GM21390 (cell line): ENCODE data around the gene LIPH.

Source experiments
- ATAC-seq: cut with Tn5 transposase; IDR thresholded peaks from one replicate; pipeline ENCODE4 v1.9.1; 2021; ENCODE audit not compliant: unreplicated experiment

Gene LIPH

GRCh38 chr3:185549122-185549521 is 3.3 kb downstream of the LIPH start:
- ATAC-seq = no peak

DNA sequence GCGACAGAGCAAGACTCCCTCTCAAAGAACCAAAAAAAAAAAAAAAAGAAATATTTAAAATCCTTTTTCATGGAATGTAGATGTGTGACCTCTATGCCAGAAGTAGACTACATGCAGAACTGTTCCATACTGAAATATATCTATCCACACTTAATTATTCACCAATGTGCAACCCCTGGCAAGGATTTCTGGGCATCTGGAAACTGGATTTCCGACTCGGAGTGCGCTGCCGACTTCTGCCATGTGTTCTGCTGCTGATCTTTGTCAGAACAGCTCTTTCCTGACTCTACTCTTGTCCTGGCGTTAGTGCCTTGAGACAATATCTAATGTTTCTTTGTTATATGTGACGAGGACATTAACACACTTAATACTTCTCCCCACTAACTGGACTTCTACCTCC is 11.7 kb downstream of the LIPH start:
- ATAC-seq = no peak

- no peak for ATAC-seq
These were observed 12.5 kb downstream of the LIPH start for GRCh38 chr3:185539934-185540333.

GRCh38 chr3:185537369-185537970 is 14.9 kb downstream of the LIPH start:
- peak; percentile 99 for ATAC-seq

DNA sequence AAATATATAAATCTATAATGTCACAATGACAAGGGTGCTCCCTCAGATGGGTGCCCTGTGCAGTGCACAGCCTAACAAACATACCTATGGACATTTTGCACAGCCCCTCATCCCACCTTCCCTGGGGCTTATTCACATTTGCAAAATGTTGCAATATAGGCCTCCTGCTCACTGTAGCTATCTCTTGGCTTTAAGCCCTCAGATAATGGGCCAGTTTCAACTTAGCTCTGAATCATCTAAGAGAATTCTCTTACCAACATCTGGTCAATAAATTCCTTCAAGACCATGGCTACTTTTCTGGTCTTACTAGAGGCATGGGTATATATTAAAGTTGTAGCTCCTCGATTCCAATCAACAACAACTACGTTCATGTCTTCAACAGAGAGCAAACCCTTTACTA is 17.9 kb downstream of the LIPH start:
- no peak for ATAC-seq

GRCh38 chr3:185532901-185533300 is 19.5 kb downstream of the LIPH start:
- no peak for ATAC-seq

GRCh38 chr3:185530856-185531255 is 21.5 kb downstream of the LIPH start:
- ATAC-seq = no peak

DNA sequence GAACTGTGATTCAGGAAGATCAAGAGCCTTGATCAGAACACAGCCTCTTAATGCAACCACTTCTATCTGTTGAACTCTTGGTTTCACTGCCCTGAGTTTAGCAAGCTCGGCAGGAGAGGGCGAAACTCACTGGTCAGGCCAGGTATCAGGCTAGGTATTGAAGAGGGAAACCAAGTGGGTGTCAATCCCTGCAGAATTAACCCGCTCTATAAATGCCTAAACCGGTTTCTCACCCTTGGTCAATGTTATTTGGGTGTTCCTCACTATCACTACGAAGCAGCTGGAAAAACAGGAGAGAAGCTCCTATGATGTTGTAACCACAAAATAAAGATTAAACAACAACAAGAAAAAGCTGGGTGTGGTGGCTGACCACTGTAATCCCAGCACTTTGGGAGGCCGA is 23.9 kb downstream of the LIPH start:
- no peak for ATAC-seq

- ATAC-seq = no peak
These were observed 25.0 kb downstream of the LIPH start for GRCh38 chr3:185527364-185527763.

- no peak for ATAC-seq
These were observed 25.9 kb downstream of the LIPH start for GRCh38 chr3:185526349-185526951.

- ATAC-seq = no peak
These were observed 30.8 kb downstream of the LIPH start for GRCh38 chr3:185521349-185522138.

GRCh38 chr3:185519021-185519420 is 33.4 kb downstream of the LIPH start:
- no peak for ATAC-seq

DNA sequence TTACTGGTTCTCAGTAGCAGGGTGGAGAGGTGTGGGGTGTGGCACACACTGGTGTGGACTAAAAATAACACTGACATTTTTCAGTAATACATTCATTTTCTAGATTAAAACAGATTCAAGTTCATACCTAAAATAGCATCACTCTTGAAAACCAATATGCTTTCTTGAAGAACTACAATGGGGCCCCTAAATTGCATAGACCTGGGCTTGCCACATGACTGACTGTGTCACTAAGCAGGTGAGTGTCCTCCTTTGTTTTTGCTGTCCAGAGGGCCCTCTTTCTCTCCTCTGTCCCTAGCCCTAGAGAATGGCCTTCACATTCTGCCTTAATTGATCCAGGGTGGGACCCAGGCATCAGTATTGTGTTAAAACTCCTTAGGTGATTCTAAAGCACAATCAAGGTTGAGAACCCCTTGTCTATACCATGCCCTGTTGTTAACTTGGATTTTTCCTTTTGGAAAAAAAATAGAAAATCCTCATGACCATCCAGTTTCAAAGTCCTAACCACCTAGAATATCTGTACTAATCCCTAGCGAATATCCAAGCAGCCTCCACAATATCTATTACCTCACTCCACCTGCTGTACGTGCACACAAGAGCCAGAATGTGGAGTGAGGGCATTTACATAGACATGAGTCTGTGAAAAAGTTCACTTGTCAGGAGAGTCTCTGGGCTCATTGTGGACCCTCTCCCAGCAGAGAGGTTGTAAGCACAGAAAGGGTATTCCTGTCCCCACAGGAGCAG is 34.8 kb downstream of the LIPH start:
- ATAC-seq = no peak

- ATAC-seq = no peak
These were observed 40.7 kb downstream of the LIPH start for GRCh38 chr3:185511711-185512110.

GRCh38 chr3:185508335-185508991 is 43.9 kb downstream of the LIPH start:
- ATAC-seq = no peak

GRCh38 chr3:185507883-185508282 is 44.5 kb downstream of the LIPH start:
- no peak for ATAC-seq

- ATAC-seq = no peak
These were observed 47.8 kb downstream of the LIPH start for GRCh38 chr3:185504636-185505035.

GRCh38 chr3:185503521-185503920 is 48.9 kb downstream of the LIPH start:
- no peak for ATAC-seq

DNA sequence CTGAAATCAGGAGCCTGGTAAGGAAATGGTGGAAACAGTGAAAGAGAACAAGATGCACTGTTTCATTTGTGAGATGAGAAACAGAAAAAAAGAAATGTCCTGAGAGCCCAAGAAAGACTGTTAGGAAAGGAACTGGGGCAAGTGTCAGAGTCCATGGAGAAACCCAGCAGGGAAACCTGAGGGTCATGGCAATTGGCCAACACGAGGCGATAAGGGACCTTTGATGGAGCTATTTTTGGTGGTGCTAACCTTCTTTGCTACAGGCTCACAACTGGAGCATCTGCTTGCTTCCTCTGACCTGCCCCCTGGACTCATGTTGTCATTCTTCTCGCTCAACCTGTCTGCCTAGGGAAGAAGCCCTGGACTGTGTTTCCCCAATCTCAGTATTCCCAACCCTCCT is 49.4 kb downstream of the LIPH start:
- no peak for ATAC-seq

DNA sequence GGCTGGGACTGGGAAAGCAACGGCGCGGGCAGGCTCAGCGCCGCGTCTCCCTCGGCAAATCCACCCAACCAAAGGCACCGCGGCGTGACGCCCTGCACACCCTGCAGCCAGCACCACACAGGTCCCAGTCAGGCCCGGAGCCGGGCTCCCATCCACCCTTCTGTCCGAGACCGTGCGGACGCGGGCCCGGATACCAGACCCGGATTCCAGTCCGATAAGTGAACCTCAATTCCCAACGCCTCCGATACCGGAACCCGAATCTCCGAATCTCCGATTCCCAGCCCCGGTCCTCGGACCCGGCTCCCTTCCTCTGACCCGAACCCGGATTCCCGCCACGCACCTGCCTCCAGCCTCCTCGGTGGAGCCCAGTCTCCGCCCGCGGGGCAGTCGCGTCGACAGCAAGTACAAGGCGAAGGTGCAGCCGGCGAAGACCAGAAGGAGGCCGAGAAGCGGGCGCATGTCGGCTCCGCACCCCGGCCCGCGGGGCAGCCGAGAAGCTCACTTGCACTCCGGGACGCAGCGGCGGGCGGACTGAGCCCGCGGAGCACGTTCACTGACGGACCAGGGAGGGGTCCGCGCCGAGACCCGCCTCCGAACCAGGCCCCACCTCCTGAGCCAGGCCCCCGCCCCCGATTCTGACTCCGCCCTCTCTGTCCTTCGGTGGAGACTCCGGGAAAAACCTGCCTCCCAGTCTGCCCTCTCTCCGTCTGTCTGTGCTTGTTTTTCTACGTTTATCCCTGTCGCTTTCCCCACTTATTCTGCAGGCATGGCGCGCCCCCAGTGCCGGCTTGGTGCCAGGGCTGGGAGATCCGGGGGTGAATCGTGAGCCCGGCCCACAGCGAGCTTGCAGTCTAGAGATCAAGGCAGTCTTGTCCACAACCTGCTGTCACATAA is 53.6 kb downstream of the LIPH start, which contains the start of gene TMEM41A:
Gene TMEM41A (minus strand): TSS at position 533 of the 894 bp plus-strand sequence. CDS start 74 bp downstream, at position 459.
- ATAC-seq = peak; percentile 95
